Large intestine (tissue), 12 donors: Measurements from ENCODE around the gene PTX4. TPM values are rescaled to one million over a fixed set of nuclear protein-coding genes. Genes with fewer than 3 reads are reported as not detected.

ENCODE experiments used
- DNase-seq, 2 donors: peaks; one replicate each; pipeline versions ENCODE4 v3.0.0 to v3.0.0-alpha.2; 2013
- H3K27ac ChIP-seq: one replicate; pipeline ENCODE4 v1.5.1; 2013; ENCODE audit warnings: low read length
- H3K27me3 ChIP-seq: 2 replicates; pipeline ENCODE4 v1.6.1; 2013; ENCODE audit warnings: low read length; ENCODE audit not compliant: control insufficient read depth, insufficient read depth
- H3K36me3 ChIP-seq: 2 replicates; pipeline ENCODE4 v1.6.1; 2013; ENCODE audit warnings: low read length; ENCODE audit not compliant: control insufficient read depth, insufficient read depth
- H3K4me1 ChIP-seq: one replicate; pipeline ENCODE4 v1.6.1; 2013; ENCODE audit warnings: low read length; ENCODE audit not compliant: control insufficient read depth, insufficient read depth
- H3K4me3 ChIP-seq: one replicate; pipeline ENCODE4 v1.5.1; 2013; ENCODE audit warnings: low read length
- H3K9me3 ChIP-seq: one replicate; pipeline ENCODE4 v1.6.1; 2013; ENCODE audit warnings: mild to moderate bottlenecking, low read depth, low read length, moderate library complexity; ENCODE audit not compliant: control insufficient read depth
- WGBS: methylation state at CpG from one replicate; pipeline ENCODE4 v1.1.5; 2013; ENCODE audit warnings: low lambda C conversion rate; ENCODE audit not compliant: insufficient coverage; 5-methylcytosine and 5-hydroxymethylcytosine counted together
- long read RNA-seq, 11 donors: transcript quantifications; one replicate each; lab custom pipeline, GENCODE V29; 2026
- polyA plus RNA-seq: library from polyadenylated mRNA; unstranded; fragments of 120-200 nt; gene quantifications from one replicate; pipeline ENCODE4 v1.2.1, GENCODE V29; 2013

The PTX4 gene
- polyA plus RNA-seq, result 0.19 TPM
- long read RNA-seq, donor 1, result 0 reads
- long read RNA-seq, donor 2, result 0 reads
- long read RNA-seq, donor 3, result 0 reads
- long read RNA-seq, donor 4, result 0 reads
- long read RNA-seq, donor 5, result 0 reads
- long read RNA-seq, donor 6, result 0 reads
- long read RNA-seq, donor 7, result 0 reads
- long read RNA-seq, donor 8, result 0 reads
- long read RNA-seq, donor 9, result 0 reads
- long read RNA-seq, donor 10, result 0 reads
- long read RNA-seq, donor 11, result 0 reads

GRCh38 chr16:1488619-1489018, at the start of gene PTX4:
PTX4 (minus strand) TSS chr16:1488944; CDS start chr16:1488909, 35 bp downstream.
- DNase-seq, result no peak
- H3K27me3 ChIP-seq, result peaks cover 3% of the 10 kb centered on the region
- peaks cover 7% of the 10 kb centered on the region for H3K9me3 ChIP-seq
- WGBS, result no CpG with 5 or more reads among the region's 19 CpGs
- H3K4me1 ChIP-seq, result peaks cover 8% of the 10 kb centered on the region
- H3K4me3 ChIP-seq, result no peak within 1 kb of the TSS
- H3K36me3 ChIP-seq, result no peaks in the 10 kb centered on the region
- no peak within 1 kb of the TSS for H3K27ac ChIP-seq

GRCh38 chr16:1537763-1538289, 49.1 kb upstream of the PTX4 start:
- H3K9me3 ChIP-seq, result no peaks in the 10 kb centered on the region
- H3K4me3 ChIP-seq, result no peak overlapping the region
- no peaks in the 10 kb centered on the region for H3K27me3 ChIP-seq
- WGBS, result no CpG with 5 or more reads among the region's 26 CpGs
- H3K36me3 ChIP-seq, result peaks cover 55% of the 10 kb centered on the region
- no peak for DNase-seq
- no peak overlapping the region for H3K27ac ChIP-seq
- peaks cover 5% of the 10 kb centered on the region for H3K4me1 ChIP-seq

GRCh38 chr16:1537138-1537577, 48.4 kb upstream of the PTX4 start:
- Histone ChIP-seq H3K36me3 (peaks cover 49% of the 10 kb centered on the region), H3K9me3 (no peaks in the 10 kb centered on the region), H3K27me3 (no peaks in the 10 kb centered on the region), H3K4me3 (no peak overlapping the region), H3K27ac (no peak overlapping the region), H3K4me1 (peaks cover 6% of the 10 kb centered on the region)
- WGBS, result no CpG with 5 or more reads among the region's 27 CpGs
- DNase-seq, result no peak

GRCh38 chr16:1536601-1537000, 47.9 kb upstream of the PTX4 start:
- WGBS, result 100% methylated on average over 2 of the region's 13 CpGs
- no peak for DNase-seq
- H3K27me3 ChIP-seq, result no peaks in the 10 kb centered on the region
- H3K9me3 ChIP-seq, result no peaks in the 10 kb centered on the region
- H3K27ac ChIP-seq, result no peak overlapping the region
- no peak overlapping the region for H3K4me3 ChIP-seq
- H3K4me1 ChIP-seq, result peaks cover 11% of the 10 kb centered on the region
- H3K36me3 ChIP-seq, result peaks cover 43% of the 10 kb centered on the region

- no peak for DNase-seq
- Histone ChIP-seq H3K27ac (no peak overlapping the region), H3K4me3 (peak overlapping the region; percentile 46), H3K36me3 (peaks cover 38% of the 10 kb centered on the region), H3K4me1 (peaks cover 16% of the 10 kb centered on the region), H3K9me3 (no peaks in the 10 kb centered on the region), H3K27me3 (no peaks in the 10 kb centered on the region)
- WGBS, result no CpG with 5 or more reads among the region's 39 CpGs
Observed at GRCh38 chr16:1535391-1536291, 46.9 kb upstream of the PTX4 start.

- Histone ChIP-seq H3K9me3 (no peaks in the 10 kb centered on the region), H3K4me1 (peaks cover 16% of the 10 kb centered on the region), H3K4me3 (peak overlapping the region; percentile 46), H3K27ac (peak overlapping the region; percentile 73), H3K27me3 (no peaks in the 10 kb centered on the region), H3K36me3 (peaks cover 27% of the 10 kb centered on the region)
- no CpG with 5 or more reads among the region's 57 CpGs for WGBS
- DNase-seq, result no peak
Observed at GRCh38 chr16:1534021-1535020, 45.6 kb upstream of the PTX4 start.

- peak; percentile 43 to 55 for DNase-seq
- Histone ChIP-seq H3K27ac (peak within 1 kb of the TSS; percentile 73), H3K27me3 (no peaks in the 10 kb centered on the region), H3K4me3 (peak within 1 kb of the TSS; percentile 46), H3K4me1 (peaks cover 16% of the 10 kb centered on the region), H3K36me3 (peaks cover 20% of the 10 kb centered on the region), H3K9me3 (no peaks in the 10 kb centered on the region)
- no CpG with 5 or more reads among the region's 27 CpGs for WGBS
Observed at GRCh38 chr16:1533443-1533951, 44.8 kb upstream of the PTX4 start, which contains the start of gene TMEM204. TMEM204 (plus strand) TSS chr16:1533666; CDS start chr16:1534276, 610 bp downstream.

GRCh38 chr16:1532771-1533170, 44.0 kb upstream of the PTX4 start:
- no peaks in the 10 kb centered on the region for H3K27me3 ChIP-seq
- no peak overlapping the region for H3K4me3 ChIP-seq
- peak overlapping the region; percentile 73 for H3K27ac ChIP-seq
- H3K36me3 ChIP-seq, result peaks cover 15% of the 10 kb centered on the region
- no CpG with 5 or more reads among the region's 10 CpGs for WGBS
- H3K4me1 ChIP-seq, result peaks cover 16% of the 10 kb centered on the region
- no peaks in the 10 kb centered on the region for H3K9me3 ChIP-seq
- no peak for DNase-seq

- H3K4me1 ChIP-seq, result peaks cover 16% of the 10 kb centered on the region
Observed at GRCh38 chr16:1532081-1532760, 43.5 kb upstream of the PTX4 start.

More at GRCh38 chr16:1532081-1532760, 43.5 kb upstream of the PTX4 start:
- peak overlapping the region; percentile 73 for H3K27ac ChIP-seq
- H3K36me3 ChIP-seq, result peaks cover 13% of the 10 kb centered on the region
- no CpG with 5 or more reads among the region's 28 CpGs for WGBS
- no peak for DNase-seq
- no peaks in the 10 kb centered on the region for H3K9me3 ChIP-seq
- no peaks in the 10 kb centered on the region for H3K27me3 ChIP-seq
- H3K4me3 ChIP-seq, result no peak overlapping the region
